CD14-positive monocyte (primary cell): Measurements from ENCODE around the gene BDKRB2. TPM values are rescaled to one million over a fixed set of nuclear protein-coding genes. Genes with fewer than 3 reads are reported as not detected.

ENCODE experiments used
- DNase-seq, 3 donors: peaks; one replicate each; pipeline ENCODE4 v3.0.0-alpha.2; 2011 to 2022
- H2AFZ ChIP-seq: 2 replicates; pipeline ENCODE4 v1.6.0; 2012; ENCODE audit warnings: mild to moderate bottlenecking, low read depth, low read length, inconsistent platforms; ENCODE audit not compliant: insufficient read depth, poor library complexity, severe bottlenecking
- H3K27ac ChIP-seq, 2 donors: 1 replicate in 1 of 2; 2 replicates in 1 of 2; pipeline ENCODE4 v1.5.1; 2012 to 2013; ENCODE audit warnings: low read length in 2 of 2, control low read depth in 1 of 2, inconsistent platforms in 1 of 2, low read depth in 1 of 2, mild to moderate bottlenecking in 1 of 2
- H3K27me3 ChIP-seq, 2 donors: one replicate each; pipeline versions ENCODE4 v1.6.0 to v1.6.1; 2011 to 2013; ENCODE audit warnings: low read length in 2 of 2; ENCODE audit not compliant: control insufficient read depth in 2 of 2, insufficient read depth in 2 of 2
- H3K36me3 ChIP-seq, 2 donors: replicated peaks in 1 of 2; 1 replicate in 1 of 2; 2 replicates in 1 of 2; pipeline versions ENCODE4 v1.5.1 to v1.6.1; 2012 to 2013; ENCODE audit warnings: low read length in 2 of 2, control low read depth in 1 of 2, inconsistent platforms in 1 of 2, mild to moderate bottlenecking in 1 of 2; ENCODE audit not compliant: insufficient read depth in 2 of 2, control insufficient read depth in 1 of 2
- H3K4me1 ChIP-seq, 2 donors: 1 replicate in 1 of 2; 2 replicates in 1 of 2; pipeline versions ENCODE4 v1.5.1 to v1.6.1; 2012 to 2013; ENCODE audit warnings: low read length in 2 of 2, control low read depth in 1 of 2, inconsistent platforms in 1 of 2, mild to moderate bottlenecking in 1 of 2, moderate library complexity in 1 of 2; ENCODE audit not compliant: insufficient read depth in 2 of 2, control insufficient read depth in 1 of 2
- H3K4me2 ChIP-seq: replicated peaks from 2 replicates; pipeline ENCODE3; 2012; ENCODE audit warnings: low read length, moderate library complexity, mild to moderate bottlenecking; ENCODE audit not compliant: poor library complexity, severe bottlenecking; ENCODE audit errors: extremely low read depth
- H3K4me3 ChIP-seq, 3 experiments: fragments of 200-600 bp in 1 of 3; sonication (generic) in 1 of 3; replicated peaks in 1 of 3; 1 replicate in 2 of 3; 2 replicates in 1 of 3; pipeline ENCODE4 v1.5.1; 2011 to 2013; ENCODE audit warnings: low read length in 3 of 3, mild to moderate bottlenecking in 3 of 3, control low read depth in 2 of 3, low read depth in 2 of 3, inconsistent platforms in 1 of 3, moderate library complexity in 1 of 3
- H3K79me2 ChIP-seq: 2 replicates; pipeline ENCODE4 v1.6.0; 2012; ENCODE audit warnings: mild to moderate bottlenecking, control low read depth, inconsistent platforms, low read length, moderate library complexity; ENCODE audit not compliant: insufficient read depth
- H3K9ac ChIP-seq: 2 replicates; pipeline ENCODE4 v1.6.0; 2017; ENCODE audit warnings: low read length, mild to moderate bottlenecking; ENCODE audit not compliant: insufficient read depth, poor library complexity, severe bottlenecking
- H3K9me3 ChIP-seq, 2 donors: replicated peaks in 1 of 2; 1 replicate in 1 of 2; 2 replicates in 1 of 2; pipeline versions ENCODE4 v1.5.1 to v1.6.1; 2012 to 2013; ENCODE audit warnings: low read length in 2 of 2, control low read depth in 1 of 2; ENCODE audit not compliant: control insufficient read depth in 1 of 2, insufficient read depth in 1 of 2
- H4K20me1 ChIP-seq: 2 replicates; pipeline ENCODE4 v1.6.0; 2012; ENCODE audit warnings: mild to moderate bottlenecking, low read length, control low read depth, moderate library complexity; ENCODE audit not compliant: insufficient read depth
- H3K27ac Mint-ChIP-seq, 7 donors: one replicate each; pipeline ENCODE4 v1.8.0; 2020; ENCODE audit warnings: mild to moderate bottlenecking in 7 of 7, mixed read lengths in 7 of 7, moderate library complexity in 6 of 7, inconsistent platforms in 2 of 7
- H3K27me3 Mint-ChIP-seq, 3 donors: one replicate each; pipeline ENCODE4 v1.8.0; 2021 to 2022; ENCODE audit warnings: low read depth in 3 of 3, mild to moderate bottlenecking in 3 of 3, mixed read lengths in 3 of 3, moderate library complexity in 3 of 3, inconsistent platforms in 1 of 3
- H3K36me3 Mint-ChIP-seq, 2 donors: one replicate each; pipeline ENCODE4 v1.8.0; 2020; ENCODE audit warnings: mixed read lengths in 2 of 2, inconsistent platforms in 1 of 2, mild to moderate bottlenecking in 1 of 2
- H3K4me1 Mint-ChIP-seq: one replicate; pipeline ENCODE4 v1.8.0; 2020; ENCODE audit warnings: mild to moderate bottlenecking, mixed read lengths
- H3K4me3 Mint-ChIP-seq, 2 donors: one replicate each; pipeline ENCODE4 v1.8.0; 2020; ENCODE audit warnings: mild to moderate bottlenecking in 2 of 2, mixed read lengths in 2 of 2, moderate library complexity in 1 of 2
- H3K9me3 Mint-ChIP-seq, 7 donors: one replicate each; pipeline ENCODE4 v1.8.0; 2020 to 2022; ENCODE audit warnings: mixed read lengths in 7 of 7, mild to moderate bottlenecking in 6 of 7, moderate library complexity in 6 of 7, inconsistent platforms in 2 of 7
- CTCF ChIP-seq: fragments of 200-600 bp; IDR thresholded peaks from one replicate; pipeline ENCODE4 v1.8.0; 2022; ENCODE audit warnings: antibody characterized with exemption, mild to moderate bottlenecking
- WGBS: methylation state at CpG from one replicate; pipeline ENCODE4 v1.1.5; 2013; ENCODE audit warnings: missing lambda C conversion rate; ENCODE audit not compliant: insufficient coverage; 5-methylcytosine and 5-hydroxymethylcytosine counted together
- intact Hi-C, 2 donors: fragments of 100-400 bp; cut with micrococcal nuclease; formaldehyde crosslinking; loops; one replicate each; pipeline versions ENCODE4 v1.15.0 to v1.15.1; 2023
- polyA plus RNA-seq, 3 donors: library from polyadenylated mRNA; depleted of rRNA in 1 of 3; unstranded in 2 of 3; stranded (reverse) in 1 of 3; fragments of 300-500 nt in 2 of 3; fragments of >200 nt in 1 of 3; fragmentation: Illumina TruSeq in 2 of 3; gene quantifications; 1 replicate in 2 of 3; 2 replicates in 1 of 3; pipeline ENCODE4 v1.2.3, GENCODE V29; 2012 to 2021

Gene BDKRB2
- polyA plus RNA-seq, 3 donors, result not detected

GRCh38 chr14:96205059-96205977, 679 bp downstream of the BDKRB2 start:
- Mint-ChIP-seq H3K4me3 (peak overlapping the region in 1 of 2 donors; percentile 46), H3K36me3 (no peaks in the 10 kb centered on the region), H3K27me3 (peaks cover 22 to 39% (median 27%) of the 10 kb centered on the region in 3 donors), H3K27ac (no peak overlapping the region), H3K4me1 (no peaks in the 10 kb centered on the region), H3K9me3 (peaks cover 0 to 2% (median 0%) of the 10 kb centered on the region in 7 donors)
- H3K4me2 ChIP-seq, result no peak overlapping the region
- H3K4me1 ChIP-seq, result no peaks in the 10 kb centered on the region
- no peaks in the 10 kb centered on the region for H3K36me3 ChIP-seq
- H3K4me3 ChIP-seq, result no peak overlapping the region
- H3K27ac ChIP-seq, result no peak overlapping the region
- peaks cover 0 to 4% of the 10 kb centered on the region in 2 donors for H3K9me3 ChIP-seq
- no peak for DNase-seq
- no peak for TF ChIP-seq CTCF
- 41% methylated on average over 16 of the region's 21 CpGs for WGBS
- H3K9ac ChIP-seq, result no peak overlapping the region
- H4K20me1 ChIP-seq, result no peaks in the 10 kb centered on the region
- H3K27me3 ChIP-seq, result peaks cover 2 to 22% of the 10 kb centered on the region in 2 donors
- intact Hi-C loops, result no loop called here
- no peaks in the 10 kb centered on the region for H3K79me2 ChIP-seq
- H2AFZ ChIP-seq, result no peak overlapping the region

- WGBS, result 33% methylated on average over 4 of the region's 6 CpGs
- Mint-ChIP-seq H3K36me3 (no peaks in the 10 kb centered on the region), H3K27me3 (peaks cover 22 to 35% (median 27%) of the 10 kb centered on the region in 3 donors), H3K4me1 (no peaks in the 10 kb centered on the region), H3K4me3 (no peak overlapping the region), H3K9me3 (peaks cover 0 to 2% (median 0%) of the 10 kb centered on the region in 7 donors), H3K27ac (no peak overlapping the region)
- Histone ChIP-seq H3K9ac (no peak overlapping the region), H3K79me2 (no peaks in the 10 kb centered on the region), H3K4me2 (no peak overlapping the region), H4K20me1 (no peaks in the 10 kb centered on the region), H3K4me1 (no peaks in the 10 kb centered on the region), H3K36me3 (no peaks in the 10 kb centered on the region), H3K27me3 (peaks cover 2 to 22% of the 10 kb centered on the region in 2 donors), H3K4me3 (no peak overlapping the region), H3K27ac (no peak overlapping the region), H3K9me3 (peaks cover 0 to 4% of the 10 kb centered on the region in 2 donors), H2AFZ (no peak overlapping the region)
- TF ChIP-seq CTCF, result no peak
- intact Hi-C loops, result no loop called here
- no peak for DNase-seq
These were observed 1.3 kb downstream of the BDKRB2 start for GRCh38 chr14:96205978-96206360.
